Uterus (tissue), 4 donors: ENCODE results near the gene SEC14L6. TPM values are rescaled to one million over a fixed set of nuclear protein-coding genes. Genes with fewer than 3 reads are reported as not detected.

Experiments used
- DNase-seq, 2 donors: peaks; one replicate each; pipeline ENCODE4 v3.0.0-alpha.2; 2019 to 2020
- H3K27ac ChIP-seq, 2 donors: fragments of 200-600 bp; sonication (generic); 1 replicate in 1 of 2; 2 replicates in 1 of 2; pipeline ENCODE4 v1.5.1; 2016 to 2018
- H3K27me3 ChIP-seq, 2 donors: fragments of 200-600 bp; sonication (generic); one replicate each; pipeline ENCODE4 v1.5.1; 2018 to 2019; ENCODE audit warnings: control low read depth in 1 of 2
- H3K36me3 ChIP-seq, 2 donors: fragments of 200-600 bp; sonication (generic); one replicate each; pipeline ENCODE4 v1.5.1; 2019; ENCODE audit warnings: control low read depth in 1 of 2
- H3K4me1 ChIP-seq, 2 donors: fragments of 200-600 bp; sonication (generic); one replicate each; pipeline ENCODE4 v1.5.1; 2018 to 2019; ENCODE audit warnings: control low read depth in 1 of 2
- H3K4me3 ChIP-seq, 2 donors: fragments of 200-600 bp; sonication (generic); 1 replicate in 1 of 2; 2 replicates in 1 of 2; pipeline ENCODE4 v1.5.1; 2018 to 2019; ENCODE audit warnings: mild to moderate bottlenecking in 1 of 2
- H3K9me3 ChIP-seq, 2 donors: fragments of 200-600 bp; sonication (generic); one replicate each; pipeline ENCODE4 v1.5.1; 2019; ENCODE audit warnings: control low read depth in 1 of 2
- CTCF ChIP-seq, 4 experiments: fragments of 200-600 bp in 2 of 4; fragments of 450-650 bp in 2 of 4; sonication (generic) in 2 of 4; IDR thresholded peaks; one replicate each; pipeline ENCODE4 v1.5.1; 2016 to 2019; ENCODE audit warnings: antibody characterized with exemption in 4 of 4, mild to moderate bottlenecking in 2 of 4, moderate library complexity in 1 of 4
- POLR2A ChIP-seq, 2 donors: fragments of 450-650 bp; IDR thresholded peaks; one replicate each; pipeline ENCODE4 v1.6.1; 2016; ENCODE audit warnings: antibody characterized with exemption in 2 of 2, mild to moderate bottlenecking in 1 of 2, moderate library complexity in 1 of 2
- intact Hi-C: fragments of 100-400 bp; cut with DNase I; formaldehyde crosslinking; loops from one replicate; pipeline ENCODE4 v1.15.1; 2023; ENCODE audit warnings: low total_unique reads
- total RNA-seq, 4 donors: library from RNA; depleted of rRNA in 3 of 4; stranded (reverse); fragments of >200 nt in 3 of 4; gene quantifications; one replicate each; pipeline versions ENCODE4 v1.1.0 to v1.2.4, GENCODE V29; 2014 to 2023
- donor health status: DM: yes; HTN: yes; CAD: no.

Gene SEC14L6
- total RNA-seq, 4 donors from 2014 or later, result under 0.01 to 4.8 (median 4.0) TPM; not detected in 1

DNA sequence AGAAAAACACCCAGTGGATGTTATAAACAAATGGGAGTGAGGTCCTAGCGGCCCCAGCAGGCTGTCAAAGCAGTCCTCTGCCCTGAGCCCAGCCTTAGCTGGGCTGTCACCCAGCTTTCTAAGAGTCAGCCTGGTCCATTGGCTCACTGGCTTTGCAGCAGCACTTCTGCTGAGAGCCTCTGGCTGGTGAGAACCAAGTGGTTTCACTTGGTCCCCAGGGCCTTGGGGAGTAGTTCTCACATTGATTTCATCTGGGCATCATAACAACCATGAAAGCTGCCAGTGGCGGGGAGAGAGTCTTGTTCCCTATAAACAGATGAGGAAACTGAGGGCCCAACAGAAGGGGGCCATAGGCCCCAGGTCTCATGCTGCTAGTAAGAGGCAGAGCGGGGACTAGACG lies 11.4 kb downstream of the SEC14L6 start:
- no peaks in the 10 kb centered on the region for H3K4me1 ChIP-seq
- H3K27me3 ChIP-seq, result no peaks in the 10 kb centered on the region
- no peak for TF ChIP-seq POLR2A (IDR thresholded peaks at IDR 0.05)
- no peak for TF ChIP-seq CTCF (IDR thresholded peaks at IDR 0.05)
- H3K36me3 ChIP-seq, result no peaks in the 10 kb centered on the region
- no peak overlapping the region for H3K4me3 ChIP-seq
- H3K27ac ChIP-seq, result no peak overlapping the region
- H3K9me3 ChIP-seq, result no peaks in the 10 kb centered on the region
- no peak for DNase-seq
- intact Hi-C loops, result no loop called here

- intact Hi-C loops, result no loop called here
- Histone ChIP-seq H3K27ac (no peak overlapping the region), H3K27me3 (no peaks in the 10 kb centered on the region), H3K9me3 (no peaks in the 10 kb centered on the region), H3K4me3 (no peak overlapping the region), H3K36me3 (no peaks in the 10 kb centered on the region), H3K4me1 (no peaks in the 10 kb centered on the region)
- no peak for TF ChIP-seq POLR2A (IDR thresholded peaks at IDR 0.05)
- TF ChIP-seq CTCF (IDR thresholded peaks at IDR 0.05), result no peak
- no peak for DNase-seq
These were observed 14.6 kb downstream of the SEC14L6 start for GRCh38 chr22:30531651-30532608.

DNA sequence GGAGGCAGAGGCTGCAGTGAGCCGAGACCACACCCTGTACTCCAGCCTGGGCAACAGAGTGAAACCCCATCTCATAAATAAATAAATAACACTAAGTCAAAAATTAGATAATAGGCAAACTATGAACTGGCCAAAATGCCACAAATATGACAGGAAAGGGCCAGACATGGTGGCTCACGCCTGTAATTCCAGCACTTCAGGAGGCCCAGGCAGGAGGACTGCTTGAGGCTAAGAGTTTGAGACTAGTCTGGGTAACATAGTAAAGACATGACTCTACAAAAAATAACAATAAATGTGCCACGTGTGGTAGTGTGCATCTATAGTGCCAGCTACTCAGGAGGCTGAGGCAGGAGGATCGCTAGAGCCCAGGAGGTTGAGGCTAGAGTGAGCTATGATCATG lies 19.9 kb downstream of the SEC14L6 start:
- no peak for DNase-seq
- Histone ChIP-seq H3K27me3 (no peaks in the 10 kb centered on the region), H3K4me3 (no peak overlapping the region), H3K36me3 (no peaks in the 10 kb centered on the region), H3K9me3 (no peaks in the 10 kb centered on the region), H3K4me1 (no peaks in the 10 kb centered on the region), H3K27ac (no peak overlapping the region)
- TF ChIP-seq POLR2A (IDR thresholded peaks at IDR 0.05) (no peak), CTCF (IDR thresholded peaks at IDR 0.05) (no peak)
- intact Hi-C loops, result no loop called here

DNA sequence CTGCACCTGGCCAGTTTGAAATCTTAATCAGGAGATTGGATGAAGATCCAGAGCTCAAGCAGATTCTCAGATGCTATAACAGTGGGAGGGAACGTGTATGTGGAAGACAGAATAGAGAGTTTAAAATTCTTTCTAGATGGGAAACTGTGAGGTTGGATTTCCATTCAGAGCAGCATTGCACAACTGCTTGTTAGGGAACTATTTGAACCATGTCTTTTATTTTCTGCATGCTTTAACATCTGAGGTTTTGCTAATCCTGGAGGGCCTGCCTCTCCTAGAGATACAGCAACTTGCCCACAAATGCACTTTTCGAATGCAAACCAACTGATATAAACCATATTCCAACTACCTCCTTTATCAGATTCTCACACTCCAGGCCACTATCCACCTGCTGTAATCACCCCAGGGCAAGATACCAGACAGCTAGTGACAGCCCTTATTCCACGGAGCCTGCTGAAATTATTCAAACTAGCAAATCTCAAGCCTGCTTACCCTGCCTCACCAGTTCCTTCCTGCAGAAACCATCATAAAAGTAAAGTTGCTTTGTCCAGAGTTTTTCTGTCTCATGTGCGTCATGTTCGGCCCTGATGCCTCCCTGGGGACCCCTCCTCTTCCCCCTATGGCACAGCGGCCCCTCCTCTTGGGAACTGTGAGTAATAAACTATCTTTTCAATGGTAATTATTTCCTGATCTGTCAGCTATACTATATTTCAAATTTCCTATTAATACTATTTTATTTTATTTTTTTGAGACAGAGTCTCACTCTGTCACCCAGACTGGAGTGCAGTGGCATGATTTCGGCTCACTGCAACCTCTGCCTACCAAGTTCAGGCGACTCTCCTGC lies 22.7 kb downstream of the SEC14L6 start:
- Histone ChIP-seq H3K27me3 (no peaks in the 10 kb centered on the region), H3K4me3 (no peak overlapping the region), H3K9me3 (no peaks in the 10 kb centered on the region), H3K4me1 (no peaks in the 10 kb centered on the region), H3K36me3 (no peaks in the 10 kb centered on the region), H3K27ac (no peak overlapping the region)
- intact Hi-C loops, result no loop called here
- no peak for DNase-seq
- no peak for TF ChIP-seq POLR2A (IDR thresholded peaks at IDR 0.05)
- no peak for TF ChIP-seq CTCF (IDR thresholded peaks at IDR 0.05)
